ENCODE data around the gene INPP5K. TPM values are rescaled to one million over a fixed set of nuclear protein-coding genes. Genes with fewer than 3 reads are reported as not detected.
A peak's percentile ranks its signal among the peaks of the same experiment; 100 is the strongest.

The INPP5K gene
- total RNA-seq, 1 donor, result 19.9 TPM

GRCh38 chr17:1555651-1556471, 39.4 kb upstream of the INPP5K start:
- no peak for DNase-seq (ENCODE audit: low read depth)
- H3K4me3 ChIP-seq (ENCODE audit: low read depth, low read length), result no peak overlapping the region
- TF ChIP-seq CTCF (IDR thresholded peaks at IDR 0.05; ENCODE audit: insufficient read depth, low read depth, low read length), result no peak

GRCh38 chr17:1554751-1555540, 38.5 kb upstream of the INPP5K start:
- no peak overlapping the region for H3K4me3 ChIP-seq (ENCODE audit: low read depth, low read length)
- TF ChIP-seq CTCF (IDR thresholded peaks at IDR 0.05; ENCODE audit: insufficient read depth, low read depth, low read length), result no peak
- no peak for DNase-seq (ENCODE audit: low read depth)

- no peak overlapping the region for H3K4me3 ChIP-seq (ENCODE audit: low read depth, low read length)
- no peak for TF ChIP-seq CTCF (IDR thresholded peaks at IDR 0.05; ENCODE audit: insufficient read depth, low read depth, low read length)
- DNase-seq (ENCODE audit: low read depth), result peak; percentile 55
Measured at GRCh38 chr17:1553354-1554266, 37.2 kb upstream of the INPP5K start.

- no peak overlapping the region for H3K4me3 ChIP-seq (ENCODE audit: low read depth, low read length)
- no peak for DNase-seq (ENCODE audit: low read depth)
- TF ChIP-seq CTCF (IDR thresholded peaks at IDR 0.05; ENCODE audit: insufficient read depth, low read depth, low read length), result no peak
Measured at GRCh38 chr17:1552932-1553331, 36.5 kb upstream of the INPP5K start.

- no peak overlapping the region for H3K4me3 ChIP-seq (ENCODE audit: low read depth, low read length)
- no peak for TF ChIP-seq CTCF (IDR thresholded peaks at IDR 0.05; ENCODE audit: insufficient read depth, low read depth, low read length)
- DNase-seq (ENCODE audit: low read depth), result no peak
Measured at GRCh38 chr17:1551741-1552140, 35.3 kb upstream of the INPP5K start.

GRCh38 chr17:1548032-1548431, 31.6 kb upstream of the INPP5K start:
- no peak for DNase-seq (ENCODE audit: low read depth)
- no peak for TF ChIP-seq CTCF (IDR thresholded peaks at IDR 0.05; ENCODE audit: insufficient read depth, low read depth, low read length)
- no peak overlapping the region for H3K4me3 ChIP-seq (ENCODE audit: low read depth, low read length)
